Measurements from ENCODE around the gene ADGRF3.
"Not testable (repeated sequence)": the region's sequence is repeated elsewhere in the genome, so short reads cannot be mapped to it uniquely, and the experiment has no call there.

ADGRF3 gene

DNA sequence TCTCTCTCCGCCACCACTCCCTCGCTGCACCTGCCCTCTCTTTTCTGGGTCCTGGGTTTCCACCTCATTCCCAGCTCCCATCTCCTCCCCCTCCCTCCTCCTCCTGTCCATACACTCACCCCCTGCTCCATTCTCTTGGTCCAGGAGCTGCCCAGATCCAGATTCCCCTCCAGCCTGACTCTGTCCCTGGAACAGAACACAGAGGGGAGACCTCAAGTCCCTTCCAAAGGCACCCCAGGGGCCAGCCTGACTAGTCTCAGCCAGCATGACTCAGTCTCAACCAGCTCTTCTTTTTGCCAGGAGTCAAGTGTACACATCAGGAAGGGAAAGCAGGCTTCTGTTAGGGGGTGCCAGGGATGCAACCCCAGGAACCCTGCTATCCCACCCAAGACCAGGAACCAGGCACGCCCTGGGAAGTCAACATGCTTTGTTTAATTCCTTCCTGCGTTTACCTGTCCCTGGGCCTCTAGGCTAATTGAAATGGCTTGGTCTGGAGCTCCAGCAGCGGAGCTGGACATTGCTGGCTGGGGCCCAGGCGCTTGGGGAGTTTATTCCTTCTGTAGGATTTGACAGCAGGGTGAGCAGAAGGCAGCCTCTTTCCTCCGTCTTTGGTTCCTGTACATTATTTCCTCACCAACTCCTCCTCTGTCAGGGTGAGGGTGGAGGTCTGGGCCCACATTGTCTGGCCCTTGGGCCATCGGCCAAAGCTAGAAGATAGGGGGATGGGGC is 29.0 kb downstream of the ADGRF3 start:
- DNase-seq: peak; percentile 41

DNA sequence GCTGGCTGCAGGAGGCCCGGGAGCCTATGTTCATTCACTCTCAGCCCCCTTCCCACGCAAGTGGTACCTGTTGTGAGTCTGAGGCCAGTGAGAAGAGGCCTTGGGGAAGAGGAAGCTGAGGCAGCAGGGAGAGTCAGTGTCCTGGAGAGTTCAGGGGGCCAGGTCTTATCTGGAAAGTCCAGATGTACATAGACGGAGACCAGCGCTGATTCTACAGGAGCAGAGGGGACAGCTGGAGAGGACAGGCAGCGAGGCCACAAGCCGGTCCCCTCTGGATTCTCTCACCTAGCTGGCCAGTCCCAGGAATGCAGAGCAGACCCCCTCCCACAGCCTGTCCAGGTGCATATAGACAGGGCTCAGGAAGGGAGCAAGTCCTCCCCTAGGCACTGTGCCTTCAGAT is 29.7 kb downstream of the ADGRF3 start:
- DNase-seq: no peak

DNA sequence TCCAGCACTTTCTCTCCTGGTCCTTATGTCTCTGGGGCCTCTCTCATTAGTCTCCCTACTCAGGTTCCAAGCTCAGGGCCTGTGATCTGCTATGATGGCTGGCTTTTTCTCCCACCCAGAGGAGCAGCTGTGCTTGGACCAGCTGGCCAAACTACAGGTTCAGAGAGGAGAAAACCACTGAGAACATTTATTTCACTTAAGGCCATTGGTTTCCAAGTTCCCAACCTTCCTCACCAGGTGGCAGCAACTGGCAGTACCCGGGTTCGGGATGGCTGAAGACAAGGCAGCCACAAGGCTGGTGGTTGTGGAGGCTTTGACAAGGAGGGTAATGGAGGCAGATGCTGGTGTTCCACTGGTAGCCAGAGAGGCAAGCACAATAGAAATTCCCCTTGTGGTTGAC is 30.5 kb downstream of the ADGRF3 start:
- no peak for DNase-seq

DNA sequence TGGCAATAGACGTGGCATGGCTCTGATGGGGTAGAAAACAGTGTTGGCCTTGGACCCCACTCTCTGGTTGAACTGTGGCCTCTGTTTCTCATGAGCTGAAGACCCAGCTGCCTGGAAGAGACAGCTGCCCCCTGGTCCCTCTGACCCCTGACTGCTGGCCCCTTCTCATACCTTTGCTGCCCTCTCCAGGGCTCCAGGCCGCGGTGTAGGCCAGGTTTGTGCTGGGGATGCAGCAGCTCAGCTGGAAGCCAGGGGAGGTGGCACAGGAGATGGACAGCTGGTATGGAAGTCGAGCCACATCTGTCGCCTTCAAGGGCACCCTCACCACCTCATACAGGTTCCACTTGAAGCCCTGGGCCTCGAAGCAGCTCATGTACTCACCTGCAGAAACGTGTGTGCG is 32.3 kb downstream of the ADGRF3 start:
- no peak for DNase-seq

GRCh38 chr2:26313446-26313845 is 33.1 kb downstream of the ADGRF3 start:
- no peak for DNase-seq

GRCh38 chr2:26312471-26312870 is 34.1 kb downstream of the ADGRF3 start:
- no peak for DNase-seq

DNA sequence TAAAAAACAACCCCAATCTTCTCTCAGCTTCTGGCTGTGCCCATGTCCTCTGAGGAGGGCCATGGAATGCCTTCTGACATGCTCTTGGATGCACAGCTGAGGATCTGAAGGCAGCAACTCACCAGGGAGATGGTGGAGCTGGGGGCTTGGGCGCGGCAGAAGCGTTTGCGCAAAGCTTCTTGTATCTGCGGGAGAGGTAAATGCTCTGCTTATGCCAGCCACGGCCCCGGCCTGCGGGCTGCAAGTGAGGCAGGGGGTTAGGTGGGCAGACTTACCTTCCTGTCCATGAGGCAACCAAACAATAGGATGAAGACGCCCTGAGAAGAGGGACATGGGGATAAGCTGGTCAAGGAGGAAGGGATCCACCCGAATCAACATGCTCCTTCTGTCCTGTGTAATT is 36.7 kb downstream of the ADGRF3 start:
- DNase-seq: no peak

DNA sequence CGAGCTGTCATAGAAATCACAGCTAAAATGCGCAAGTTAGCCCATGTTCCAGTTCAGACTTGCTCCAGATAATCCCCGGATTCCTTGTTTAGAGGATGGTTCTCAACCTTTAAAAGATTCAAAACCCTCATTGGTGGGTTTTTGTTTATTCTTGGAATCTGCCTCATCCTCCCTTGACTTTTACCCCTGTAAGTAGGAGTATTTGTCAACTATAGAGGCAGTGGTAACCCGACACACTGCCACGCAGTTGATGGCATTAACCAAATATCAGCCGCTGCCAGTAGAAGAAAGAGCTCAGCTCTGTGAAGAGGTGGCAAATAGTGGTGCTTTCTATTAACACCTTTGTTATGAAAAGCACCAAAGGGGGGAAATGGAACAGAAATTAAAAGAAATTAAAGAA is 41.0 kb downstream of the ADGRF3 start:
- DNase-seq: no peak

DNA sequence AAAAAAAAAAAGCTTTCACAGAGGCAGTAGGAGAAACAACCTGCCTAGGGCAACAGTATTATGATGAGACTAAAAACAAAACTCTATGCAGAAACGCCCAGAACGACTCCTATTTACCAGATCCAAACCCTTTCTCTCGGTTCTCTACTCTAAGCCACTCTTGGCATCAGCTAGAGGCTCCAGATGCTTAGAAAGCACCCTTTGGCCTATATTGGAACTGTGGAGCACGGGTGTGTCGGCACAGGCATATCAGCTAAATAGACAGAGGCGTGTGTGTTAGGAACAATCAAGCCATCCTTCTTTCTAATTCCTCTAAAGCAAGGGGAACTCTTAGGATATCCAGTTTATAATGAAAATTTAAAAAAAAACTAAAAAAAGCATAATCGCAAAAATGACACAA is 41.5 kb downstream of the ADGRF3 start:
- not testable (repeated sequence) for DNase-seq

DNA sequence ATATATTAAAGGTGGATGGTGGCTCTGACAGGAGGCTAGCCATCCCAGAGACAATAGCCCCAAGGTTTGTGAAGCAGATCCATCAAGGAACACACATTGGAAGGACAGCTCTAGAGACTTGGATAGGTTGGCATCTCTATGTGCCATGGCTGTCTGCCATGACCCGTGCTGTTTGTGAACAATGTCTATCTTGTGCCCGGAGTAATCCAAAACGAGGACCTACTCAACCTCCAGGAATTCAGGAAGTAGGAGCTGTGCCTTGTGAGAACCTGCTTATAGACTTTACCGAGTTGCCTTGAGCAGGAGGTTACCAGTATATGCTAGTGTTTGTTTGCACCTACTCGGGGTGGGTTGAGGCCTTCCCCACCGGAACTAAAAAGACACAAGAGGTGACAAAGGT is 43.7 kb downstream of the ADGRF3 start:
- DNase-seq: no peak

DNA sequence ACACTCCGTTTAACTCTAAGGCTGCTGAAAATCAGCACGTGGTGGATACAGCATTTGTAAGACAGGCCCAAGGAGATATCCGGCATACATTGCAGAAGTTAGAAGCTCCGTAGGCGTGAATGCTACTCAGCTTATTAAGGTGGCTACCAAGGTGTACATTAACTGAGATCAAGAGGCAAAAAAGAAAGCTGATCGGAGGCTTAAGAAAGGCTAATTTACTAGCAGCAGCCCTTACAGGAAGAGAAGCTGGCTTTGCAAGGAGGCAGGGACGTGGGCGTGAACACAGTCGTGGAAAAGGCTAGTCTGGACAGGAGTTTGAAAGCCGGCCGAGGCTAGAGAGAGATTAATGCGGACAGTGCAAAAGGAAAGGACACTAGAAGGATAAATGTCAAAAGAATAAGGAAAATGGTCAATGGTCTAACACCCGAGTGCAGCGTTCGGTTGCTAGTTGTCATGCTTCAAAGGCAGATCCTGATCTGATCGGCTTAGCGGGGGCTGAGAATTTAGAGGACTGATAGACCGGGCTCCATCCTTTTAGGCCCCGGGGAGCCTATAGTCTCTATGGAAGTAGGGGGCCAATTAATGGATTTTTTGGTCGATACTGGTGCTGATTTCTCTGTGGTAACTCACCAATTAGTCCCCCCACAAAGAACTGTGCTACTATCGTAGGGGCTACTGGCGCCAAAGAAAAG is 46.2 kb downstream of the ADGRF3 start:
- DNase-seq: no peak

- DNase-seq: no peak
Observed at GRCh38 chr2:26299471-26300101, 47.0 kb downstream of the ADGRF3 start.

DNA sequence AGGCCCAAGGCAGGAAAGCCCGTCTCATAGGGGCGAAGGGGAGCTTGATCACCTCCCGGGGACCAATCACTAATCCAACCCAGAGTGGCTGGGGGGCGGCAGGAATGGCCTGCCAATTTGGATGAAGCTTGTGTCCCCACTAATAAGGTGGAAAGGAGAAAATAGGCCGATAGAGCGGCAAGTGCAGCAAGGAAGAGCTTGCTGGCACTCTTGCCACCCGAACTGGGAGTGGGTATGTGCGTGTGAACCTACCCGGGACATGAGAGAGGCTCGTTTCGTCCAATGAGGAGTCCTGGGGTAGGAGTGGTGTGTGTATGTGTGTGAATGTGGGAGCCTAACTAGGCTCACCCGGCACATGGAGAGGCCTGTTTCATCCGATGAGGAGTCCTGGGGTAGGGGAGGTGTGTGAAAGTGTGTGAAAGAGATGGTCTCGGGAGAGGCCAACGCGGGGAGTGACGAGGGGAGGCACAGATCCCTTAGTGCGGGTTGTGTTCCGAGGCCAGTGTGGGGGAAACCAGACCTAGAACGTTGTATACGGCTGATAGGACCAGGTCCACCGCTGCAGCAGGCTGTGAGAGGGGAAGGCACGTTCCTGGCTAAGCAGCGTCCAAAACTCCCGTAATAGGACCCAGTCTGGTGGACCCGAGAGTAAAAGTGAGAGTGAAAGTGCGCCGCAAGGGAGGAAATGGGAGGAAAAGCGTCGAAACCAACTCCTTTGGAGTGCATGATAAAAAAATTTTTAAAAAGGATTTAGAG is 47.8 kb downstream of the ADGRF3 start:
- no peak for DNase-seq

DNA sequence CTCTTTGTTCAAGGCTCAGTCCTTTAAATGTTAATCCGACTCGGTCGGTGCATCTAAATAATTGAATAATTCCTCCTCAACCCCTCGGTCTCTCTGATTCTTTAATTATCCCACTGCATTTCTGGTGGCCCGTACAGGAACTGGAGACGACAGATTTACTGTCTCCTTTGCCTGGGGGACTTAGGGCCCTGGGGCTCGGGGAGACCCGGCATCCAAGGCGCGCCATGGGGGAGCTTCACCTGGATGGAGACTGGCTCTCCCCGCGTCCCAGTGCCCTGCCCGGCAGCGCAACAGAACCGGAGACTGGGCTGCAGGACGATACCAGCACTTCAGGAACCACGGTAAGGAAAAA is 48.3 kb downstream of the ADGRF3 start:
- DNase-seq: no peak

DNA sequence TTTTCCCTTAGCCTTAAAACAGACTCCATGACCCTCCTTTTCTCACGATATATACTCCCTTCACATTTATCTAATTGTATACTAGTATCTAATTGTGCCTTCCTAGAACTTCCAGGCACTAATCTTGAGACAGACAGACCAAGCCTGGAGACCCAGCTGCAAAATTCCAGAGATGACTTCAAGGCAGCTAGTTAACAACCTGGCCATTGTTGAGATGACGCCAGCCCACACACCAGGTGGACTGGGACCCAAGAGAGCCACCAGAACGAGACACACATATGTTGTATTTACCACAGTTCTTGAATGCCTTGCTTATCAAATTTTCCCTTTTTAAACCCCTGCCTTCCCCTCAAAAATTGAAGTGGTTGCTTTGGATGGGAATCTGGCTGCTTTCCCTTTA is 49.5 kb downstream of the ADGRF3 start:
- DNase-seq: no peak

GRCh38 chr2:26295511-26295910 is 51.1 kb downstream of the ADGRF3 start:
- no peak for DNase-seq

DNA sequence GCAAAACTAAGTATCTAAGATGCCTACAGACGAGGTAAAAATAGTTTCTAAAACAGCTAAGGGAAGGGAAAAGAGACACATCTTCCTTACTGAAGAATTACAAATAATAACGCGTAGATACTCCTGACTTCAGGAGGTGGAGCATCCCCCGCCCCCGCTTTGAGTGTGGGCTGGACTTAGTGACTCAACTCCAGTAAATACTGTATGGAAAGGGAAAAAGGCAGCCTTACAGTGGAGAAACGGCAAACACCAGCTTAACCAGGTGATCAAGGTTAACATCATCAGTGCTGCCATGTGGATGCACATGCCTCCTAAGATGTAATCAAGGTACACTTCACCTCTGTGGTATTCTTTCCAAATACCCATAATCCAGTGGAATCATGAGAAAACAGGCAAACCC is 53.9 kb downstream of the ADGRF3 start:
- DNase-seq: no peak

GRCh38 chr2:26290001-26290400 is 56.6 kb downstream of the ADGRF3 start:
- no peak for DNase-seq

DNA sequence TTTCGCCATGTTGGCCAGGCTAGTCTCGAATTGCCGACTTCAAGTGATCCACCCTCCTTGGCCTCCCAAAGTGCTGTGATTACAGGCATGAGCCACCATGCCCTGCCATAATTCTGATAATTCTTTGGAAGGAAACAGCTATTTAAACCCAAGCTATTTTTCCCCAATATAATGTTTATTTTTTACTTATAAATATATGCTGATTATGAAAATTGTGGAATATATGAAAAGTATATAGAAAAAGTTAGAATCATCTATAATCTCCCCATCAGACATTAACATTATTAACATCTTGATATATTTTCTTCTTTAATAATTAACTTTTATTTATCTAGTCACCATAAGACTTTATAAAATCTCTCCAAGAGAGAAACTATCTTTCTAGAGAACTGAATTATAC is 60.7 kb downstream of the ADGRF3 start:
- no peak for DNase-seq

DNA sequence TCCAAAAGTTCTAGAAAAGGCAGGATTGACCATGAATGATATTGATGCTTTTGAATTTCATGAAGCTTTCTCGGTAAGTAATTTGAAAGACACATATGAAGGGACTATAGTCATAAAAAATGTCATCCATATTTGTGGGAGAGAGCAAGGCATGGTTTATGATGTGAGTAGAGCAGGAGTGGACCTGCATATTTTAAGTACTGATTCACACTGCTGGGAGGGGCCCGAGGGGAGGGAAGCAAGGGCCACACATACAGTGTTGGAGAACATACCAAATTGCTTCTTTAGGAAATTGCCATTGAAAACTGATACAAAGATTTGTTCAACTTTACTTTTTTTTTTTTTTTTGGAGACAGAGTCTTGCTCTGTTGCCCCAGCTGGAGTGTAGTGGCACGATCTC is 62.5 kb downstream of the ADGRF3 start:
- DNase-seq: no peak

DNA sequence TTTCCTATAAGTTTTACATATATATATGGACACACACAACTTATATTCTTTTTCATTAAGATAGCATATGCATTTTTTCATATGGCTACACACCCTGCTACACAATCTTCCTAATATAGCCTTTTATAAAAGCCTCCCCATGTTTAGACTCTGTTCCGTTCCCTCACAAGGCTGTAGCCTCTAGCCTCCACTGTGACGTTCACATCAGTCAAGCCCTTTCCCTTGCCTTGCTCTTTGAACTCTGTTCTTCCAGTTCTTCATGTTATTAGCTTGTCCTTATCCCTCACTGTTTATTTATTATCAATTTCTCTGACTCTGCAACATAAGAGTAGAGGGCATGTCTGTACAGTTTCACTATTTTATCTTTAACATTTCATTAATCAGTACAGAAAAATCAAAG is 63.0 kb downstream of the ADGRF3 start:
- no peak for DNase-seq

DNA sequence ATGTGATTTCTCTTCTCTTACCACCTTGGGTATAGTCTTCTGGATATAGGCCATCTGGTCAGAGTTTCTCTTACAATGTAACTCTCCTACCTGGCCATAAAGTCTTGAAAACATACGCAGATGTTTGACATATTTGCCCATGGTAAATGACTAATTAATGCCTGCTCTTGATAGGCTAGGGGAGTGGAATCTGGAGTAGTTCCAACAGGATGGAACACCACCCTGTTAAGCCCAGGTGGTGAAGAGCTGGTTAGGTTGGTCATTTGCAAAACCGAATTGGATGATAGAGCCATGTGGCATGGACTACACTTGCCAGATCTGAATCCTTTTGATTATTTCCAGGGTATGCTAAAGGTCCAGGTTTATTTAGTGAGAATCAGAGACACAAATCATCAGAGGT is 65.4 kb downstream of the ADGRF3 start:
- DNase-seq: no peak

GRCh38 chr2:26279886-26280285 is 66.7 kb downstream of the ADGRF3 start:
- no peak for DNase-seq

Measured in NCI-H446 treated with DMSO at 0.1 percent for 48 hours (cell line).